Measurements from ENCODE around the gene KRT77.

Gene KRT77

GRCh38 chr12:52650520-52651081 is 52.7 kb downstream of the KRT77 start:
- DNase-seq: no peak

DNA sequence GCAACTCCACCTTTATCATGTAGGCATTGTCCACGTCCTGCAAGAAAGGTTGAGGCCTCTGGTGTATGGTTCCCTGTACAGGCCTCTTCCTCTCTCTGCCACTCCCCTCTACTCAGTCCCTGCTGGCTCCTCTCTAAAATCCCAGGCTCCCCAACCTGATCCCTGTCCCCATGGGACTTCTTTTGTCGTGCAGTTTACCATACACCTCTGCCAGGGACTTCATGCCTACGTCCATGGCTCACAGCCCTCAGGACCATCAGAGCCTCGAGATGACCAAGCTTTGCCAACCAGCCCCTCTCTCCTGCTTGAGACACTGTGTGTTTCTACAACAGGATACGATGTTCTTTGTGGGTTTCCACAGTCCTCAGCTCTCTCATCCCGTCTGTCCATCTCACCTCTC is 54.3 kb downstream of the KRT77 start:
- no peak for DNase-seq

DNA sequence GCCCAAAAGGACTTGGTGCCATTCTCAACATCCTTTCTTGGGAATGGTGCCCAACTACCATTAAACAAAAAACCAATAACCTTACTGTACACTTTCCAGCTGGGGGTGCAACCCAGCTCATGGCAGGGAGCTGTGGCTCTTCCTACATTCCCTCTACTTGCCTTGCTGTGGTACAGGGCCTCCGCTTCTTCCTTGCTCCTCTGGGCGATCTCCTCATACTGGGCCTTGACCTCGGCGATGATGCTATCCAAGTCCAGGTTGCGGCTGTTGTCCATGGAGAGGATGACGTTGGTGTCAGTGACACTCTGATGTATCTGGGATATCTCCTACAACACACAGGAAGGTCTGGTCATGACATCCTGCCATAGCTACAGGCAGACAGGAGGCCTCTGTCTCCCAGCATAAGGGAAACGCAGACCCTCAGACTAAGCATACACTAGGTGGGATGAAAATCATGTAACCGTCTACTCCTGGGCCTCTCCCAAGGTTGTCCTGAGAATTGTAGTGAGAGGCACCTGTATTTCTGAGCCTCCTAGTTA is 55.2 kb downstream of the KRT77 start:
- DNase-seq: no peak

DNA sequence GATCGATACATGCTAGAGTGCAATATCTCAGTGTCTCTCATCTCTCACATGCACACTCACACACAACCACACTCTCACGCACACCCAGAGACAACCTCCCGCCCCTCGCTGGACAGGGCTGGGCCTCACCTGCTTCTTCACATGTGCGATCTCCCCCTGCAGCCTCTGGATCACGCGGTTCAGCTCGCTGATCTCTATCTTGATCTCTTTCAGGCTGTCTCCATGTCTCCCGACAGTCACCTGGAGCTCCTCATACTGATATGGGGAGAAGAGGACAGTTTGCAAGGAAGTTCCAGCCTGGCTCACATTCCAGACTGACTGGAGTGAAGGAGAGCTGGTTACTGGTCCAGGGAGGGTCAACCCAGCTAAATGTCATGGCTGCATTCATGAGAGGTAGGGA is 55.7 kb downstream of the KRT77 start:
- no peak for DNase-seq

DNA sequence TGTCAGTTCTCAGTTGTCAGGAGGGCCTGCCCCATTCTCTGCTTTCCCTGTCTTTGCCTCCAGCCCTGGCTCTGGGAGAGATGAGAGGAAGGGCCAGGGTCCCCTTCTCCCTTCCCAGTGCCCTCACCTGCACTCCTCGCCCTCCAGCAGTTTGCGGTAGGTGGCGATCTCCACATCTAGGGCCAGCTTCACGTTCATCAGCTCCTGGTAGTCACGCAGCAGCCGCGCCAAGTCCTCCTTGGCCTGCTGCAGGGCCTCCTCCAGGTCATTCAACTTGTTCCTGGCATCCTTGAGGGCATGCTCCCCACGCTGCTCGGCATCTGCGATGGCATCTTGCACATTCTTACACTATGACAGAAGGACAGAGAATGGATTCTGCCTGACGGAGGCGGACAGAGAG is 56.7 kb downstream of the KRT77 start:
- DNase-seq: no peak

GRCh38 chr12:52645982-52646381 is 57.3 kb downstream of the KRT77 start:
- no peak for DNase-seq

DNA sequence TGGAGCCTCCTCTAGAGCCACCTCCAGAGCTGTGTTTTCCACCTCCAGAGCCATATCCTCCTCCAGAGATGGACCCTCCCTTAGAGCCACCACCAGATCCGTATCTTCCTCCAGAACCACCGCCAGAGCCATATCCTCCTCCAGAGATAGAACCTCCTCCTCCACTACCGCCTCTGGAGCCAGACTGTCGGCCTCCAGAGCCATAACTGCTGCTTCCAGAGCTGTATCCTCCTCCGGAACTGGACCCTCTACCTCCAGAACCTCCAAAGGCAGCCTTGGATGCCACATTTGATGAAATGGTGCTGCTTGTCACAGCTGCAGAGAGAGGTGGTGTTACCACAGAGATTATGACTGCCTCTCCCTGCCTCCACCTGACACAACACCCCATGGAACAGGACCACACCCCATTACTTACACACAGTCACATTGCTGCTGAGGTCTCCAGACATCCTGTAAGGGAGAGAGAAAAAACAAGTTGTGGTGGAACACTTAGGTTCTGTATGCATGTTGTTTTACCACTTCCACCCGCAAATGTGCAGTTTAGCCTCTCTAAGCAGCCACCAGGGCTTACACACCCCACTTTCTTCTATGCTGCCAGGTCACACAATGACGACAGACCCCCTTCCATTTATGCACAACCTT is 58.1 kb downstream of the KRT77 start:
- DNase-seq: no peak

DNA sequence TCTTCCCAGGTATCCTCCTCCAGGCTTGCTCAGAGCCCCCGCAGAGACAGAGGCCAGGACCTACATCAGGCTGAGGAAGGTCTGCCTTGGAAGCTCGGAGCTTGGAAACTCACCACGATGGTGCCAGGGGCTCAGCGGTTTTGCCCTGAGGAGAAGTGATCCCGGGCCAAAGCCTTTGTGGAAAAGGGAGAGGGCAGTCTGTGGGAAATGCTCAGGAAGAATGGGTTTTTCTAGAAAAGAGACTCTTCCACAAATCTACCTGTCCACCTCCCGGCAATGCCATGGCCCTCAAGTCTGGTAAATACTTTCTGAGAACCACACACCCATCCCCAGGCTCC is 59.3 kb downstream of the KRT77 start:
- no peak for DNase-seq

- DNase-seq: no peak
These were observed 59.9 kb downstream of the KRT77 start for GRCh38 chr12:52643233-52644077.

GRCh38 chr12:52641468-52641867 is 61.9 kb downstream of the KRT77 start:
- DNase-seq: no peak
